ENCODE data around the gene UVRAG.

DNA sequence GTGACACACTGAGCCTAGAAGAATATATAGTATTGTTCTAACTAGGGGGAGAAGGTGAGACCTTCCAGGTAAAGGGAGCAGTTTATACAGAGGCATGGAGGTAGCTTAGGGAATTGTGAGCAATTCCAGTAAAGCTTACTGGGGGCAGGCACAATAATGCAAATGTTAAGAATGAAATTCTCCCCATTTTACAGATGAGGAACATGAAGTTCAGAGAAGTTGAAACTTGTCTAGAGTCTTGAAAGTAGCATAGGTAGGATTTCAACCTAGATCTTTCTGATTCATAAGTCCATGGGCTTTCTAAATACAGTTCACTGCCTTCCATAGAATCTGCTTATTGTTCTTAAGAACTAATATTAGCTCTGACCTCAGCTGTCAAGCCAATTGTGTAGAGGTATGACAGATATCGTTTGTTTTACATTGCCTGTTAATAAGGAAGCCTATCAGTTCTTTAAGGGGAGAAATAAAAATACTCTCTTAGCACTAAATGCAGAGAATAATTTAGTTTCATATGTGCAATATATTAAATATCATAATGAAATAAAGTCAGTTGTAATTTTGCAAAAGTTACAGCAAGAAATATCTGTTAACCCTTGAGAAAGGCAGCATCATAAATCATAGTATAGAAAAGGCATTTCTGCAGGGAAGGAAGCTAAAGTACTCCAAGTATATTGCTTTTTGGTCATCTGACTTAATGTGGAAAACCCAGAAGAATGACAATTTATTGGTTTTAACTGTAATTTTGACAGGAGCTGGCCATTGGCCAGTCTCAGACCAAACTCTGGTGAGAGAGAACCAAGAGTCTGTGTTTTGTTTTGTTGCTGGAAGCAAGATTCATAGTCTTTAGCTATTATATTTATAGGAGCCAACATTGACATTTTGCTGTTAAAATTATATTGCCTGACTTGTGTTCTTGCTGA lies 181.8 kb downstream of the UVRAG start:
- TF ChIP-seq, protein P1, sequence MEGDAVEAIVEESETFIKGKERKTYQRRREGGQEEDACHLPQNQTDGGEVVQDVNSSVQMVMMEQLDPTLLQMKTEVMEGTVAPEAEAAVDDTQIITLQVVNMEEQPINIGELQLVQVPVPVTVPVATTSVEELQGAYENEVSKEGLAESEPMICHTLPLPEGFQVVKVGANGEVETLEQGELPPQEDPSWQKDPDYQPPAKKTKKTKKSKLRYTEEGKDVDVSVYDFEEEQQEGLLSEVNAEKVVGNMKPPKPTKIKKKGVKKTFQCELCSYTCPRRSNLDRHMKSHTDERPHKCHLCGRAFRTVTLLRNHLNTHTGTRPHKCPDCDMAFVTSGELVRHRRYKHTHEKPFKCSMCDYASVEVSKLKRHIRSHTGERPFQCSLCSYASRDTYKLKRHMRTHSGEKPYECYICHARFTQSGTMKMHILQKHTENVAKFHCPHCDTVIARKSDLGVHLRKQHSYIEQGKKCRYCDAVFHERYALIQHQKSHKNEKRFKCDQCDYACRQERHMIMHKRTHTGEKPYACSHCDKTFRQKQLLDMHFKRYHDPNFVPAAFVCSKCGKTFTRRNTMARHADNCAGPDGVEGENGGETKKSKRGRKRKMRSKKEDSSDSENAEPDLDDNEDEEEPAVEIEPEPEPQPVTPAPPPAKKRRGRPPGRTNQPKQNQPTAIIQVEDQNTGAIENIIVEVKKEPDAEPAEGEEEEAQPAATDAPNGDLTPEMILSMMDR (IDR thresholded peaks at IDR 0.05) = no peak
- TF ChIP-seq POLR2A (IDR thresholded peaks at IDR 0.05) (no peak), POLR2AphosphoS5 (IDR thresholded peaks at IDR 0.05) (no peak)
